SK-N-SH (cell line): Measurements from ENCODE around the gene BCAS4. TPM values are rescaled to one million over a fixed set of nuclear protein-coding genes. Genes with fewer than 3 reads are reported as not detected.

Experiments
- CTCF ChIA-PET: fragments of 300-600, 350-600 bp; formaldehyde crosslinking; extraction: SDS; loops from one replicate; lab custom pipeline; 2021; lab: Yijun Ruan, JAX
- POLR2A ChIA-PET: fragments of 350-600 bp; sonication (Branson Sonifier 250); formaldehyde crosslinking; extraction: SDS; loops from one replicate; lab custom pipeline; 2020; ENCODE audit warnings: antibody characterized with exemption, inconsistent platforms; lab: Yijun Ruan, JAX
- DNase-seq: peaks from one replicate; pipeline ENCODE4 v3.0.0; 2012
- H2AFZ ChIP-seq: fragments of 200-600 bp; sonication (generic); 2 replicates; pipeline ENCODE4 v1.8.1; 2016; ENCODE audit warnings: antibody characterized with exemption, mild to moderate bottlenecking, low read depth
- H3F3A ChIP-seq: fragments of 200-600 bp; sonication (generic); replicated peaks from 2 replicates; pipeline ENCODE3; 2016; ENCODE audit warnings: antibody characterized with exemption, mild to moderate bottlenecking; ENCODE audit not compliant: insufficient read depth
- H3K27ac ChIP-seq, 2 experiments: fragments of 200-500 bp in 1 of 2; fragments of 200-600 bp in 1 of 2; sonication (Bioruptor generic) in 1 of 2; sonication (generic), shearing (Covaris generic) in 1 of 2; 2 replicates each; pipeline versions ENCODE4 v1.5.1 to v1.6.1; 2014 to 2016; ENCODE audit warnings: low read depth in 2 of 2, inconsistent platforms in 1 of 2, low read length in 1 of 2, mild to moderate bottlenecking in 1 of 2, mixed read lengths in 1 of 2
- H3K27me3 ChIP-seq: fragments of 200-600 bp; sonication (generic), shearing (Covaris generic); 2 replicates; pipeline ENCODE4 v1.6.1; 2016; ENCODE audit warnings: mixed run types; ENCODE audit not compliant: insufficient read depth
- H3K36me3 ChIP-seq, 2 experiments: fragments of 200-500 bp in 1 of 2; fragments of 200-600 bp in 1 of 2; sonication (Bioruptor generic) in 1 of 2; sonication (generic) in 1 of 2; replicated peaks in 1 of 2; 2 replicates each; pipeline versions ENCODE3 to v1.5.1; 2014 to 2016; ENCODE audit warnings: low read length in 1 of 2, mild to moderate bottlenecking in 1 of 2; ENCODE audit not compliant: insufficient read depth in 2 of 2, control insufficient read depth in 1 of 2
- H3K4me1 ChIP-seq, 2 experiments: fragments of 200-500 bp in 1 of 2; fragments of 200-600 bp in 1 of 2; sonication (Bioruptor generic) in 1 of 2; sonication (generic), shearing (Covaris generic) in 1 of 2; 2 replicates each; pipeline versions ENCODE4 v1.5.1 to v1.6.1; 2014 to 2016; ENCODE audit warnings: low read depth in 1 of 2, low read length in 1 of 2, mixed run types in 1 of 2; ENCODE audit not compliant: insufficient read depth in 2 of 2, control insufficient read depth in 1 of 2
- H3K4me2 ChIP-seq: fragments of 200-600 bp; sonication (generic), shearing (Covaris generic); 2 replicates; pipeline ENCODE4 v1.6.1; 2017; ENCODE audit warnings: mixed run types
- H3K4me3 ChIP-seq, 2 experiments: fragments of 200-500 bp in 1 of 2; fragments of 200-600 bp in 1 of 2; sonication (Bioruptor generic) in 1 of 2; sonication (generic), shearing (Covaris generic) in 1 of 2; 2 replicates each; pipeline versions ENCODE4 v1.5.1 to v1.8.1; 2014 to 2016; ENCODE audit warnings: low read depth in 2 of 2, inconsistent platforms in 1 of 2, low read length in 1 of 2, mild to moderate bottlenecking in 1 of 2, mixed read lengths in 1 of 2, moderate library complexity in 1 of 2
- H3K79me2 ChIP-seq: fragments of 200-600 bp; sonication (generic); 2 replicates; pipeline ENCODE4 v1.8.1; 2017; ENCODE audit warnings: mild to moderate bottlenecking; ENCODE audit not compliant: insufficient read depth
- H3K9ac ChIP-seq: fragments of 200-600 bp; sonication (generic); 2 replicates; pipeline ENCODE4 v1.6.1; 2017; ENCODE audit warnings: mixed run types
- H3K9me2 ChIP-seq: fragments of 200-600 bp; sonication (generic); 2 replicates; pipeline ENCODE4 v1.6.1; 2017; ENCODE audit warnings: mixed run types
- H3K9me3 ChIP-seq: fragments of 200-600 bp; sonication (generic); 2 replicates; pipeline ENCODE4 v1.6.1; 2017; ENCODE audit warnings: mixed run types, mild to moderate bottlenecking, moderate library complexity
- H4K20me1 ChIP-seq: fragments of 200-600 bp; sonication (generic); 2 replicates; pipeline ENCODE4 v1.6.1; 2017; ENCODE audit warnings: mild to moderate bottlenecking, mixed run types; ENCODE audit not compliant: insufficient read depth
- EZH2phosphoT487 ChIP-seq: fragments of 200-600 bp; sonication (generic); IDR thresholded peaks from 2 replicates; pipeline ENCODE4 v1.6.1; 2017; ENCODE audit warnings: low read depth, mixed run types, mild to moderate bottlenecking, antibody characterized with exemption, moderate library complexity, borderline replicate concordance
- FOSL2 ChIP-seq: IDR thresholded peaks from 2 replicates; pipeline ENCODE4 v1.4.0; 2012; ENCODE audit warnings: low read depth, mild to moderate bottlenecking, moderate library complexity, borderline replicate concordance
- FOXJ3 ChIP-seq: sonication (generic); formaldehyde crosslinking; IDR thresholded peaks from 2 replicates; pipeline ENCODE4 v1.5.1; 2020; ENCODE audit warnings: mild to moderate bottlenecking, missing genetic modification reagents
- JUND ChIP-seq: IDR thresholded peaks from 2 replicates; pipeline ENCODE4 v1.4.0; 2012
- MXI1 ChIP-seq: IDR thresholded peaks from 2 replicates; pipeline ENCODE4 v1.6.1; 2012; ENCODE audit warnings: mild to moderate bottlenecking, low read depth, low read length, improper control_type of control experiment
- RFX5 ChIP-seq: IDR thresholded peaks from 2 replicates; pipeline ENCODE4 v1.6.1; 2012; ENCODE audit warnings: mild to moderate bottlenecking, improper control_type of control experiment, low read length
- RXRA ChIP-seq: IDR thresholded peaks from 2 replicates; pipeline ENCODE4 v1.4.0; 2012; ENCODE audit warnings: low read depth, mild to moderate bottlenecking, borderline replicate concordance
- SIN3A ChIP-seq: IDR thresholded peaks from 2 replicates; pipeline ENCODE4 v1.6.1; 2012; ENCODE audit warnings: low read depth, mild to moderate bottlenecking, low read length, moderate library complexity, borderline replicate concordance
- TAF1 ChIP-seq: IDR thresholded peaks from 2 replicates; pipeline ENCODE4 v1.6.1; 2012; ENCODE audit warnings: low read depth, mild to moderate bottlenecking, low read length, moderate library complexity, borderline replicate concordance
- WGBS: methylation state at CpG from one replicate; pipeline ENCODE4 v1.1.6; 2017; ENCODE audit warnings: low lambda C conversion rate; 5-methylcytosine and 5-hydroxymethylcytosine counted together
- polyA plus RNA-seq, 3 experiments: library from polyadenylated mRNA; depleted of rRNA; stranded (reverse); fragments of >200 nt; gene quantifications; 2 replicates each; pipeline ENCODE4 v1.2.3, GENCODE V29; 2012
- TF ChIP-seq, protein P1 (sequence below): IDR thresholded peaks from 2 replicates; pipeline ENCODE4 v1.4.0; 2012; ENCODE audit warnings: low read depth, borderline replicate concordance
- TF ChIP-seq, protein P2 (sequence below): fragments of 200-600 bp; sonication (generic); IDR thresholded peaks from 2 replicates; pipeline ENCODE4 v1.6.1; 2017; ENCODE audit warnings: antibody characterized with exemption, mild to moderate bottlenecking, moderate library complexity
- TF ChIP-seq, protein P3 (sequence below): IDR thresholded peaks from 2 replicates; pipeline ENCODE4 v1.4.0; 2012; ENCODE audit warnings: low read depth

The BCAS4 gene
- polyA plus RNA-seq, 1 of the 3 experiments (the other 2 are of a cell fraction), result 43.8 TPM

- Histone ChIP-seq H3K27me3 (no peaks in the 10 kb centered on the region), H2AFZ (no peak overlapping the region), H3K9ac (no peak overlapping the region), H3F3A (no peaks in the 10 kb centered on the region), H3K9me3 (no peaks in the 10 kb centered on the region), H4K20me1 (no peaks in the 10 kb centered on the region), H3K79me2 (no peaks in the 10 kb centered on the region), H3K9me2 (no peaks in the 10 kb centered on the region), H3K4me3 (no peak overlapping the region), H3K27ac (no peak overlapping the region), H3K4me2 (no peak overlapping the region), H3K36me3 (no peaks in the 10 kb centered on the region), H3K4me1 (peaks cover 0 to 11% of the 10 kb centered on the region in 2 experiments; a peak in 1 of 4 replicates)
- ChIA-PET CTCF (interaction anchor here (0.7 kb wide), 1 partner anchor 52 kb away, joined by 3 read pairs; no protein-coding TSS in a partner anchor), POLR2A (no interaction called here)
- 90% methylated on average over 10 of the region's 11 CpGs for WGBS
- no peak for TF ChIP-seq TAF1
- no peak for TF ChIP-seq JUND
- TF ChIP-seq, protein P1, sequence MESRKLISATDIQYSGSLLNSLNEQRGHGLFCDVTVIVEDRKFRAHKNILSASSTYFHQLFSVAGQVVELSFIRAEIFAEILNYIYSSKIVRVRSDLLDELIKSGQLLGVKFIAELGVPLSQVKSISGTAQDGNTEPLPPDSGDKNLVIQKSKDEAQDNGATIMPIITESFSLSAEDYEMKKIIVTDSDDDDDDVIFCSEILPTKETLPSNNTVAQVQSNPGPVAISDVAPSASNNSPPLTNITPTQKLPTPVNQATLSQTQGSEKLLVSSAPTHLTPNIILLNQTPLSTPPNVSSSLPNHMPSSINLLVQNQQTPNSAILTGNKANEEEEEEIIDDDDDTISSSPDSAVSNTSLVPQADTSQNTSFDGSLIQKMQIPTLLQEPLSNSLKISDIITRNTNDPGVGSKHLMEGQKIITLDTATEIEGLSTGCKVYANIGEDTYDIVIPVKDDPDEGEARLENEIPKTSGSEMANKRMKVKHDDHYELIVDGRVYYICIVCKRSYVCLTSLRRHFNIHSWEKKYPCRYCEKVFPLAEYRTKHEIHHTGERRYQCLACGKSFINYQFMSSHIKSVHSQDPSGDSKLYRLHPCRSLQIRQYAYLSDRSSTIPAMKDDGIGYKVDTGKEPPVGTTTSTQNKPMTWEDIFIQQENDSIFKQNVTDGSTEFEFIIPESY, result no peak
- TF ChIP-seq RXRA, result no peak
- TF ChIP-seq, protein P2, sequence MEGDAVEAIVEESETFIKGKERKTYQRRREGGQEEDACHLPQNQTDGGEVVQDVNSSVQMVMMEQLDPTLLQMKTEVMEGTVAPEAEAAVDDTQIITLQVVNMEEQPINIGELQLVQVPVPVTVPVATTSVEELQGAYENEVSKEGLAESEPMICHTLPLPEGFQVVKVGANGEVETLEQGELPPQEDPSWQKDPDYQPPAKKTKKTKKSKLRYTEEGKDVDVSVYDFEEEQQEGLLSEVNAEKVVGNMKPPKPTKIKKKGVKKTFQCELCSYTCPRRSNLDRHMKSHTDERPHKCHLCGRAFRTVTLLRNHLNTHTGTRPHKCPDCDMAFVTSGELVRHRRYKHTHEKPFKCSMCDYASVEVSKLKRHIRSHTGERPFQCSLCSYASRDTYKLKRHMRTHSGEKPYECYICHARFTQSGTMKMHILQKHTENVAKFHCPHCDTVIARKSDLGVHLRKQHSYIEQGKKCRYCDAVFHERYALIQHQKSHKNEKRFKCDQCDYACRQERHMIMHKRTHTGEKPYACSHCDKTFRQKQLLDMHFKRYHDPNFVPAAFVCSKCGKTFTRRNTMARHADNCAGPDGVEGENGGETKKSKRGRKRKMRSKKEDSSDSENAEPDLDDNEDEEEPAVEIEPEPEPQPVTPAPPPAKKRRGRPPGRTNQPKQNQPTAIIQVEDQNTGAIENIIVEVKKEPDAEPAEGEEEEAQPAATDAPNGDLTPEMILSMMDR, result no peak
- TF ChIP-seq SIN3A, result no peak
- no peak for TF ChIP-seq FOSL2
- no peak for TF ChIP-seq FOXJ3 (CRISPR knock-in tag)
- TF ChIP-seq, protein P3, sequence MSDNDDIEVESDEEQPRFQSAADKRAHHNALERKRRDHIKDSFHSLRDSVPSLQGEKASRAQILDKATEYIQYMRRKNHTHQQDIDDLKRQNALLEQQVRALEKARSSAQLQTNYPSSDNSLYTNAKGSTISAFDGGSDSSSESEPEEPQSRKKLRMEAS, result no peak
- TF ChIP-seq RFX5, result no peak
- TF ChIP-seq EZH2phosphoT487, result no peak
- no peak for TF ChIP-seq MXI1
- DNase-seq, result no peak
These were observed 73.9 kb downstream of the BCAS4 start for GRCh38 chr20:50868509-50869495.
